ENCODE measurements around the gene FKRP.

DNA sequence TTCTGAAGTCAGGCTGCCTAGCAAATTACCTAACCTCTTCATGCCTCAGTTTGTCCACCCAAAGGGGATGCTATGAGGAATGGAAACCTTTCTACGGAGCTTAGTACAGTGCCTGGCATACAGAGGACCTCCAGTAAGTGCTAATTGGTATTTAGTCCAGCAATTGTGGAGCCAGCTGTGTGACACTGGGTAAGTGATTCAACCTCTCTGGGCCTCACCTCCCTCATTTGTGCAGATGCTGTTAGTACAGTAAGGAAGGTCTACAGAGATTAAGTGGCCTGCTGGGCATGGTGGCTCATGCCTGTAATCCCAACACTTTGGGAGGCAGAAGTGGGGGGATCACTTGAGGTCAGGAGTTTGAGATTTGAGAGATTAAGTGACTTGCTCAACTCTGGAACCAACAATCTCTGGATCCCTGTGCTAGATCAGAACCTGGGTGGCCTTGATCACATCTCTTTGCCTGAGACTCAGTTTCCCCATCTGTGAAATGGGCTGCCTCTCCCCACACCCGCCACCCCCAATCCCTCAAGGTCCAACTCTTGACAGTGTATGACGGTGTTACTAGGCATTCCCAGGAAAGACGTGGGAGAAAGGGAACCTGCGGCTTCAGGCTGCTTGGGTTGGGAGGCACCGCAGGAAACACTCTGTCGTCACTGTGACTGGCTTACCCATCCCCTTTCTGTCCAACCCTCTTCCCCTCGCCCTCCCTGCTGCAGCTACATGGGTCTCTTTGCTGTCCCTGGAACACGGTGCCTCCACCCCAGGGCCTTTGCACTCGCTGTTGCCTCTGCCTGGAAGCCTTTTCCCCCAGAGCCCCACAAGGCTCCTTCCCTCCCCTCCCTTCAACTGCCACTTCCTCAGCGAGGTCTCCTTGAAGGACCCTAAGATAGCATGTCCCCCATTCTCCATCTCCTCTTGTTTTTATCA lies 47.2 kb upstream of the FKRP start:
- TF ChIP-seq, protein P1, sequence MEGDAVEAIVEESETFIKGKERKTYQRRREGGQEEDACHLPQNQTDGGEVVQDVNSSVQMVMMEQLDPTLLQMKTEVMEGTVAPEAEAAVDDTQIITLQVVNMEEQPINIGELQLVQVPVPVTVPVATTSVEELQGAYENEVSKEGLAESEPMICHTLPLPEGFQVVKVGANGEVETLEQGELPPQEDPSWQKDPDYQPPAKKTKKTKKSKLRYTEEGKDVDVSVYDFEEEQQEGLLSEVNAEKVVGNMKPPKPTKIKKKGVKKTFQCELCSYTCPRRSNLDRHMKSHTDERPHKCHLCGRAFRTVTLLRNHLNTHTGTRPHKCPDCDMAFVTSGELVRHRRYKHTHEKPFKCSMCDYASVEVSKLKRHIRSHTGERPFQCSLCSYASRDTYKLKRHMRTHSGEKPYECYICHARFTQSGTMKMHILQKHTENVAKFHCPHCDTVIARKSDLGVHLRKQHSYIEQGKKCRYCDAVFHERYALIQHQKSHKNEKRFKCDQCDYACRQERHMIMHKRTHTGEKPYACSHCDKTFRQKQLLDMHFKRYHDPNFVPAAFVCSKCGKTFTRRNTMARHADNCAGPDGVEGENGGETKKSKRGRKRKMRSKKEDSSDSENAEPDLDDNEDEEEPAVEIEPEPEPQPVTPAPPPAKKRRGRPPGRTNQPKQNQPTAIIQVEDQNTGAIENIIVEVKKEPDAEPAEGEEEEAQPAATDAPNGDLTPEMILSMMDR (conservative IDR thresholded peaks at IDR 0.05; ENCODE audit: low read length) = no peak
- TF ChIP-seq EZH2phosphoT487 (IDR thresholded peaks at IDR 0.05; ENCODE audit: borderline replicate concordance, low read depth, low read length) = no peak
